Renal cortex interstitium (tissue), 11 donors: ENCODE results near the gene BCAR3. TPM values are rescaled to one million over a fixed set of nuclear protein-coding genes. Genes with fewer than 3 reads are reported as not detected.
A peak's percentile ranks its signal among the peaks of the same experiment; 100 is the strongest.

Experiments
- DNase-seq, 11 donors: peaks; one replicate each; pipeline ENCODE4 v3.0.0-alpha.2; 2013; ENCODE audit warnings: low read depth in 9 of 11, low spot score in 4 of 11; ENCODE audit errors: extremely low read depth in 1 of 11
- polyA plus RNA-seq, 3 donors: library from polyadenylated mRNA; unstranded; fragments of 120-200 nt; gene quantifications; one replicate each; pipeline ENCODE4 v1.2.1, GENCODE V29; 2013; ENCODE audit not compliant: insufficient read length in 3 of 3

BCAR3 gene
- polyA plus RNA-seq, 3 donors, result 22.4 to 24.5 (median 23.1) TPM

DNA sequence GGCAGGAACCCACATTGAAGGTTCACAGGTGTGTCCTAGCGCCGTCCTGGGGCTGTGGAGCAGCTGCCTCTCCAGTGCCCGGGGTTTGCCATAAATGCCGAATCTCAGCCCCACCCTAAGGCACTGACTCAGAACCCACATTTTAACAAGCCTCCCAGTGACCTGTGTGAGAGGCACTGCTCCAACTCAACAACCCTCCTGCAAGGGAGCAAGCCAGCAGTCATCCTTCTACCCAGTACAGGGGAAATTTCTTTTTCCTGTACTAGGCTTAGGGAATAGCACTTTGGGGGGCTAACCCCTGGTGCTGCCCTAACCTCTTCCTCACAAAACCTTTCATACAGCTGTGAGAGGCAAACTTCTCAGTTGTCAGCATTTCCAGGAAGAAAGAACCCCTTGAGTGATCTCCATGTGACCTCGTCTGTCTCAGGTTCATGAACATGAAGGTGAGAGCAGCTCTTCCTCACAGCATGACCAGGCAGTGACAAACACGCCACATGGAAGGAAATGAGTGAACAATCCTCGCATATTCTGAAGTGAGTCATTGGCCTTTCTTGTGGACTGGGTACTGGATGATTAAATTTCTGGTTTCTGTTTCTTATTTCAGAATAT, 11.4 kb upstream of the BCAR3 start:
- DNase-seq, result no peak

DNA sequence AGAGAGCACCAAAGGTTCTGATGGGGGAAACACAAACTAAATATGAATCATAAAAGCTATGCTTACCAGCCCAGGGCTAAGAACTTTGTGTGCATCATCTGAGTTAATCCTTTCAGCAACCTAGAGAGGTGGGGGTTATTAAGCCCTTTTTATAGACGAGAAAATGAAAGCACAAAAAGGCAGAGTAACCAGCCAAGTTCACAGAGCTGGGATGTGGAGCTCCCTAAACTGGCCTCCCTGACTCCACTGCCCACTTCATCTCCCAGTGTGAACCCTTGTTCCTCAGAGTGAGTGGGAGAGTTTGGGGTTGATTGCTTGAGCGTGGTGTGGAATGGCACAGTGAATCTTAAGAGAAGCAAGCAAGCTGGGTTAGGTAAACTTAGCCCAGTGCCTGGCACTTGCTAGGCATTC, 10.8 kb upstream of the BCAR3 start:
- DNase-seq, result no peak

DNA sequence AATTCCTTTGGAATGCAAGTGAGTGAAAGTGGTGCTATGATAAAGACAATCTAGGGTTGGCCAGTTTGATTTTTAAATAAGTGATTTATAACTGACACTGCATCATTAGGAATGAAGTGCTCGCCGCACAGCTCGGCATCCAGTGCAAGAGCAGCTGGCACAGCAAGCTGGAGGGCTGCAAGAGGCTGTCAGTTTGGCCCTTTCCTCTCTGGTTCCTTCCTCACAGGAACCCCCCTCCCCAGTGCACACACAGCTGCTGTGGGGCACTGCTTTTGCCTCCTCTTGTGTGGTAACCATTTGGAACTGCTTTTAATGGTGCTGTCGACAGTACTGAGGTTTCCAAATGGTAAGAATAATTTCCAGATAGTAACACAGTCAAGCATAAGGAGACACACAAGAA, 10.4 kb upstream of the BCAR3 start:
- DNase-seq, result no peak

DNA sequence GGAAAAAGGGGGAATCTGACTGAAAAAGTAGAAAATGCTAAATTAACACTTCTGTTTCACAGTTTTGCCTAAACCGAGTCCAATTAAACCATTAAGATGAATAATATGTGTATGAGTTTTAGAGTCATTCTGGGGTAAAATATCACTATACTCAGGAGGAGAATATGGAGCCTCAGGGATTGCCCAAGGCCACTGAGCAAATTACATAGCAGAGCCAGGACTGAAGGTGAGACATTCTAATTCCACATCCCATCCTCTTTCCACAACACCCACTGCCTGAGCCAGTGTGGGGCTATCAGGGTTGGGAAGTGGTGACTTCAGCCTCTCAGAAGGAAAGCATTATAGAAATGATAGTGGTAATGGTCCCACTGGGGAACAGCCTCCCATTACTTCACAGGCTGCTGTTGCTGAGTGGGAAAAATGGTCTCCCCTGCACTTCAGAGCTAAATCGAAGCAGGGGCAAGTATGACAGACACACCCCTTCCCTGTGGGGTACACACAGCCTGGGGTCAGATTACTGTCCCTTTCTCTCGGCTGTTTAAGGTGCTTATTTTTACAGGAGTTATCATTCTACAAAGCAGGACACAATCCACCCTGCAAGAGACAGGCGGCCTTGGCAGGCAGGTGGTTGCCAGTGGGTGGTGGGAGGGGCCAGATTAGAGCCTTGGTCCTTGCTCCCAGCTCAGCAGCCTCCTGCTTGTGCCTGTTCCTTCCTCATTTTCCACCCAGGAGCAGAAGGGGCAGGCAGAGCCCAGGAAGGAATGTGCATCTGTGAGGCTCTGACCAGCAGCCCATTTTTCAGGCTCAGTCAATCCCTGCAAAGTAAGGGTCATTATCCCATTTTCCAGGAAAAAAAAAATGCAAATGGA, 9.5 kb upstream of the BCAR3 start:
- no peak for DNase-seq

DNA sequence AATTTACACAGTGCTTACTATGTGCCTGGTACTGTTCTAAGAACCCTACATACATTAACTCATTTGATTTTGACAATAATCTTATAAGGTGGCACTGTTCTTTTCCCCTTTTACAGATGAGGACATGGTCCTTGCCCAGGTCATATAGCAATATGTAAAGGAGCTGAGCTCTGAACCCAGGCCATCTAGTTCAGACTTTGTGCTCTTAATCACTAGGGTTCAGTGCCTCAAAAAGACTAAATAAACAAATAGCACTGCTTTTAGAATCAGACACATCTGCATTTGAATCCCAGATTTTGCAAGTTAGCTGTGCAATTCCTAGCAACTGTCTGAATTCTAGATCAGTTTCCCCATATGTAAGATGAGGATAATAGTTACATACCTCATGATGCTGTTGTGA, 8.7 kb upstream of the BCAR3 start:
- no peak for DNase-seq

DNA sequence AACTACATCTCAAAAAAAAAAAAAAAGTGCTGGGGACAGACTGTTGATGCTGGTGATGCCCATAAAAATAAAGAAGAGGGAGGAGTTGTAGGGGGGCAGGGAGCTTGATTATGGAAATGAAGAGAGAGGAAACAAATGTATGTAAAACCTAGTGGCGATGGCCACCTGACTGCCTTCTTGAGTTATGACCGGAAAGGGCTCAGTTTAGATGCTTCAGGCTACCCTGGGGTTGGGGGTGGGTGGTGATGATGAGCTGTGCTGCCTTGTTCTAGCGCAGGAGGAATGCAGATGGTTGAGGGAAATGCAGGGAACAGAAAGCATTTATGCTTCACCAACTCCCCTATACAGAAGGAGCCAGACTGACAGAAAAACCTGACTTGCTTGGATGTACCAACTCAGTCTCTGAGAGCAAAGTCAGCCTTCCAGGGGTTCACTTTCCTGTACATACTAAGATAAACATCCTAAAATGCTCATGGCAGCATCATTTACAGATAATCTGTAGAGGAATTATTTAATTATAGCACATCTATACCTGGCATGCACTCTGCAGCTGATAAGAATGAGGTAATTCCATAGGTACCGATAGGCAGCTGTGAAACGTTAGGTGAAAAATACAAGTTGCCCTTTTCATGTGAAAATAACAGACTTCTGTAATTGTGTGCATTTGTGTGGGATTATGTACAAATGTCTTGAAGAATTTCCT, 8.0 kb upstream of the BCAR3 start:
- DNase-seq, result no peak

DNA sequence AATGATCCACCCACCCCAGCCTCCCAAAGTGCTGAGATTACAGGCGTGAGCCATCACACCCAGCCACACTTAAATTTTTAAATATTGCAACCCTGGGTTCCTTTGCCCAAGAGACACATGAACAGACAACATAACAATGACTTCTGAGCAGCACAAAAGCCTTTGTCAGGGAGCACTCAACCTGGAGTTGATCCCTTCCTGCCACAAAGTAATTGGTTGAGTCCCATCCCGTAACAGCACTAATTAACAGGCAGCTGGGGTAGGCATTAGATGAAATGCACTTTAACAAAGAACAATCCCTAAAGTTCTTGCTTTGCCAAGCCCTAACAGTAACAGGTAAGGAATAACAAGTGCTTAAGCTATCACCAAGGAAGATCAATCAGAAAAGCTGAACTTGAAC, 5.9 kb upstream of the BCAR3 start:
- DNase-seq, result no peak

DNA sequence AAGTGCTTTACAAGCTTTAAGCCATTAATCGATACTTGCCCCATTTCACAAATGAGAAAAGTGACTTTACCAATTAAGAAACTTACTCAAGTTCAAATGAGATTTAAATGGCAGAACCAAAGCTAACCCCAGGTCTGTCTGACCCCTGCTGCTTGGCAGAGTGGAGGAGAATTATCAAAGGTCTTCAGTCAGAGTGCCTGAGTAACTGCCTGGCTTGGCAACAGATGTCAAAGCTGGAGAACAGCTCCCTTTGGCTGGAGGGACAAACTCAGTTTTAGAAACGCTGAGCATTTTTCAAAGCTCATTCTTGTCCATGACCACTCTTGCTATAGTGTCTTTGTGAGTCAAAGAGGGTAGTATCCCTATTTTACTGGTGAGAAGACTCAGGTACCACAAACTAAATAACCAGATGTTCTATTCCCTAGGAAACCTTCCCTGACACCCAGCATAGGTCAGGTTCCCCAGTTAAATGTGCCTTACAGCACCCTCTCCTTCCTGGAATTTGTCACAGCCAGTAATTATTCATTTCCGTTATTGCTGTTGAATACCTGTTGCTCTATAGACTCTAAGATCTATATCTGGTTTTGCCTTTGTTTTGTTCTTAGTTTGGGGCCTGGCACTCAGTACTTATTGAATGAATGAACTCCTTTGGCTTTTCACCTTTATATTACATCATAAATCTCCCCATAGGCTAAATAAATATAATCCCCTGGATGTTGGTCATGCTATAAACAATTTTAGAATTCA, 5.0 kb upstream of the BCAR3 start:
- no peak for DNase-seq

DNA sequence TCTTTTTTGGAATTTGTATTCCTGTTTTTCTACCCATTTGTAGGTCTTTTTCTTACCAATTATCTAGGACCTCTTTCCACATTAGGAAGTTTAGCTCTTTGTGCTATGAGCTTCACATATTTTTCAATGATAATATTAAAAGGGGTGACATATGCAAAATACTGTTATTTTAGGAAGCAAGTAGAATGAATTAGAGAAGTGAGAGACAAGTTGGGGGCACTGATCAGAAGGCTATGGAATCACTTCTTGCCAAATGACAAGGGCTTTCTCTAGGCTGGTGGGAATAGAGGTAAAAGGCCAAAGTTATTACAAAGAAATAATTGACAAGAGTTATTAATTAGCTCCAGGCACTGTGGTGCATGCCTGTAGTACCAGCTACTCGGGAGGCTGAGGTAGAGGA, 4.3 kb upstream of the BCAR3 start:
- DNase-seq, result no peak

DNA sequence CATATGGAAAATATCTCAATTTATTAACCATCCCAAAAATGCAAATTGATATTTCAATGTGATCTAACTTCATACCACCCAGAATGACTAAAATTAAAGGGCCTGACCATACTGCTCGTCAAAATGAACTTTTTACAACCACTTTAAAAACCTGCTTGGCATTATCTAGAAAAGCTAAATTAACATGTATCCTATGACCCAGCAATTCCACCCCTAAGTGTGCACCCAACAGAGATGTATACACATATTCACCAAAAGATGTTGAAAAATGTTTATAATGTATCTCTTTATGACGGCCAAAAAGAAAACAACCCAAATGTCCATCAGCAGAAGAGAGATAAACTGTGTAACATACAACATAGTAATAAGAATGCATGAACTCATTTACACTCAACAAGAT, 1.6 kb upstream of the BCAR3 start:
- no peak for DNase-seq

DNA sequence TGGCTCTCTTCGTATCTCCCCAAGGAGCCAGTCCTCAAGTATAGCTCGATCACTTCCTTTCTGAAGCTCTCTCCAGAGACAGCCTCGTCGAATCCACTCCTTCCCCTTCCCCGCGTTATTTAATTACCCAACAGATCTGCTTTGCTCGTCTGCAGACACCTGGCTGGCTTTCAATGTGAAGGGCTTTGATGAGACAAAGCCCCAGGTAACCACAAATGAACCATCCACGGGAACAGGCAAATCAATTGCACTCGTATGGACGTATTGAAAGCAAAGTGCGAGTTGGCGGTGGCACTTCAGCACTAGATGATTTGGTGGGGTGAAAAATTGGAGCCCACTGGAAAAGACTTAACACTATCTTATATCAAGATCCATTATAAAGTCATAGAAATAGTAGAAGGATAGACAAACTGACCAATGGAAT, 364 bp upstream of the BCAR3 start:
- DNase-seq, result peak in 2 of 11 donors; percentile 37 to 39

DNA sequence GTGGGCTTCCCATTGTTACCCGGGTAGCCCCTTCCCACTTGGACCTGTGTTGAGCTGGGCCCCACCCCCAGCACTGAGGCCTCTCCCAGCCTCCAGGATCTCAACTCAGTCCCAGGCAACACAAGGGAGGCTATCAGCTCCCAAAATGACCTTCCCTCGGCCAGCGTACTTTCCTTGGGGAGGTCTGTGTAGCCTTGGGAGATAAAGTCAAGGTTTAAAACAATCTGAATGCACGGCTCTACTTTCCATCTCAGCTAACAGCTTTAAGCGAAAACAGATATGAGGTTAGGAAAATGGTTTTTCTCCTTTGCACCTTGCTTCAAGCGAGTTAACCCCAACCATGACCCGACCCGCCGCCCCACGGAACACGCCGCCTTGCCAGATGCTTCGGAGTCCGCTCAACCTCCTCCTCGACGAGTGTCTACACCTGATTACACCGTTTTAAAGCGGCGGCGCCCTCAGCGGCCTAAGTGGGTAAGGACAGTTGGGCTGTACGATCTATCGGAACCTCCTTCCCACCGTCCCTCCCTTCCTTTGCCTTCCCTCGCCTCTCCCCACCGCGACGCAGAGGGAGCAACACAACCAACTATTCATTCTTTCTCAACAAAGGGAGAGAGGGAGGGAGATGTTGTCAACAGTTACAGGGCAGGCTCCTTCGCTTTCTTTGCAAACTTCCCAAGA, 1.1 kb downstream of the BCAR3 start:
- peak; percentile 56 to 86 (median 73) for DNase-seq

DNA sequence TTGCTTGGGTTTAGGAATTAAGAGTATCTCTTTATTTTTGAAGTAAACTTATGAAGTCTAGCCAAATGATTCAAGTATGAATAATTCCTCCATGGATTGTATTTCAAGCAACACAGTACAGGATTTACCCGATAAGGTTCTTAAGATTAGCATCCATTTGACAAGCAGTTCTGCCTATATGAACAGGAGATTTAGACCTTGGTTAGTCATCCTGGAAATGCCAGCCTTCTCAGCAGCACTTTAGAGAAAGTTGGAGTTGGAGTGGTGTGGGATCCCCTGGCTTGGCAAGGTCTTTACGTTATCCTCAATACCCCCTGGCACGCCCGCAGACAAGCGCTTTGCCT, 1.6 kb downstream of the BCAR3 start:
- DNase-seq, result no peak

DNA sequence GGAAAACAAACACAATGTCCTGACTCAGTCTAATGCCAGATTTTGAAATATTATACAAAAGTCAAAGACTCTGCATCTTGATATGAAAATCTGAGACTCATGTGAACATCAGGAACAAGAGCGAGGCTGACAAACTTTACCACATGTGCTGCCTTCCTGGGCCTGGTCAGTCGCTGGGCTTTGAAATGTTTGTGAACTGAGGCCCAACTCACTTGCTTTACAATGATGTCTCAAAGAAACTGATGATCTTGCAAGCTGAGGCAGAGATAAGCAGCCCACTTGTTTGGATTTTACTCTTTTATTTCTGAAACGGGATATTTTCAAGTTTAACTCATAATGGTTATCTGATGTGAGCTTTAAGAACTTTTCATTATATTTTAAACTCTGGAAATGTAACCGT, 2.1 kb downstream of the BCAR3 start:
- DNase-seq, result no peak

DNA sequence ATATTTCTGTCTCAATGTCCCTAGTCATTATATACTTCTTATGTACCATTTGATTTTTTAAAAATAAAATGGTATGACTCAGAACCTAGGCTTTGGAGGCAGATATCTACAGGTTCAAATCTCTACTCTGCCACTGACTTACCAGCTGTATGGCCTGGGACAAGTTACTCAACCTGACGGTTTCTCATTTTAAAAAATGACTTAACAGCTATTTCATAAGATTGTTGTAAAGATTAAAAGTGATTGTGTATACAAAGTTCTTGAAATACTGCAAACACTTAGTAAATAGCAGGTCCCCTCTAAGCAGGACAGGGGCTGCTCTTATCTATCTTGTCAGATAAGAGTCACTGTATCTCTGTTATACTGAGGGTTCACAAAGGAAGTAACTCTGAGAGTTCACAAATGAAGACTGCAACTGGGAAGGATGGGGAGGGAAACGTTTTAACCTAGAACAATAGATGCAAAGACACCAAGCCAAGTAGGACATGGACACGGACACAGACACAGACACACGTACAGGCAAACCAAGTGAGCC, 2.6 kb downstream of the BCAR3 start:
- DNase-seq, result no peak

DNA sequence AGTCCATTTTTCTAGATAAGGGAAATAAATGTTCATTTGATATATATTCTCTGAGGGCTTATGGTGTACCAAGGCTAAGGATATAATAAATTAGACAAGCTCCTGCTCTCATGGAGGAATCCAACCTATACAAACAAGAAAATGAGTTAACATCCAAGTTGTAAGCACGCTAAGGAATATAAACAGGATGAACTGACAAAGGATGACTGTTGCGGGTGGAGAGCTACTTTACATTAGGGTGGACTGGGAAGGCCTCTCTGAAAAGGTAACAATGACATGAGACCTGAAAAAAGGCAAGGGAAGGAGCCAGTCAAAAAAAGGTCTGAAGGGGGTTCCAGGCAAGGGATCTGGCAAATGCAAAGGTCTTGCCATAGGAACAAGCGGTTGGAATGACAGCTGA, 3.1 kb downstream of the BCAR3 start:
- no peak for DNase-seq

DNA sequence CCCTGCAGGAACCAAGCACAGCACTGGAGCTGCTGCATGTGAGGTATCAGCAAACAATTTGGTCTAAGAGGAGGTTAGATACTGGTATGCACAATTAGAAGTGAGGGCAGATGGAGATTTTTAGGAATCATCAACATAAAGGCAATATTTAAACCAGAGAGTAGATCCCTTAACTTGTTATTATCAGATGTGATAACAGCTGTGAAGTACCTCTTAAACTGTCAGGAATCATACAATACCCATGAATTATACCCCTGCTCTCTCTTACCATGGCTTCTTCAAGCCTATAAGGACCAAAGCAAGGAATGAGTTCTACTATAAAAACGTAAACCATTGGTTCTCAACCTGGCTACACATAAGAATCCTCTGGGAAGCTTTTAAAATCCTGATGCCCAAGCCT, 3.9 kb downstream of the BCAR3 start:
- no peak for DNase-seq

DNA sequence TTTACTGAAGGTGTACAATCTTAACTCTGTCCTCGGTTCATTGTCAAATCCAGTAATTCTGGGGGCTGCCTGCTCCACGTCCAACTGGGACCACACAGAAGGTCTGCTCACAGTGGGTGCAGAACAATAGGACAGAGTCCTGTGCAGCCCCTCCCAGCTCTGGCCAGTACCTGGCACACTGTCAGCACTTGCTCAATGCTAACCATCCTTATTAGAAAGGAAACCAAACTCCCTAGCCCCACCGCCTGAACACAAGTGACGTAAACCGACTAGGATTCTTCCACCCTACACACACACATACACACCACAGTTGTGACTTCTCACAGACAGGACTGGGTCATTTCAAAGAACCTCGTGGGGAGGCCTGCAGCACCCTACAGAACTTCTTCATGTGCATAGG, 5.2 kb downstream of the BCAR3 start:
- no peak for DNase-seq

DNA sequence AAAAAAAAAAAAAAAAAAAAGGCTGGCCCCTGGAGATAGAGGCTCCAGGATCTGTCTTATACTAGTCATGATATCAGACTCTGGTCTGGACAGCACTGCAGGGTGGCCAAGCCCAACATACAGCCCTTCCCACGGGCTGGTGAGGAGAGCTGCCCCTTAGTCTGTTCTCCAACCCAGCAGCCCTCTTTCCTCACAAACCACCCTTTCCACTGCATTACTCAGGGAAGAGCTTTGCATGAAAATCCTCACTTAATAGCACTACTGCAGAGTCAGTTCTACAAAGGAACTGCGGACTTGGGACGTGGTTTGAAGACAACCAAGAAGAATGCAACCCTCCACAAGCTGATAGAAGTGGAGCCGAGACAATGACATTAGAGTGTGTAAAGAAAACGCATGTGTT, 5.7 kb downstream of the BCAR3 start:
- DNase-seq, result no peak
